ENCODE measurements around the gene TMEM184A.

GRCh38 chr7:1569016-1569415 is 13.0 kb upstream of the TMEM184A start:
- TF ChIP-seq EP300 (IDR thresholded peaks at IDR 0.05) (no peak), POLR2A (IDR thresholded peaks at IDR 0.05) (no peak)
- TF ChIP-seq, protein P1, sequence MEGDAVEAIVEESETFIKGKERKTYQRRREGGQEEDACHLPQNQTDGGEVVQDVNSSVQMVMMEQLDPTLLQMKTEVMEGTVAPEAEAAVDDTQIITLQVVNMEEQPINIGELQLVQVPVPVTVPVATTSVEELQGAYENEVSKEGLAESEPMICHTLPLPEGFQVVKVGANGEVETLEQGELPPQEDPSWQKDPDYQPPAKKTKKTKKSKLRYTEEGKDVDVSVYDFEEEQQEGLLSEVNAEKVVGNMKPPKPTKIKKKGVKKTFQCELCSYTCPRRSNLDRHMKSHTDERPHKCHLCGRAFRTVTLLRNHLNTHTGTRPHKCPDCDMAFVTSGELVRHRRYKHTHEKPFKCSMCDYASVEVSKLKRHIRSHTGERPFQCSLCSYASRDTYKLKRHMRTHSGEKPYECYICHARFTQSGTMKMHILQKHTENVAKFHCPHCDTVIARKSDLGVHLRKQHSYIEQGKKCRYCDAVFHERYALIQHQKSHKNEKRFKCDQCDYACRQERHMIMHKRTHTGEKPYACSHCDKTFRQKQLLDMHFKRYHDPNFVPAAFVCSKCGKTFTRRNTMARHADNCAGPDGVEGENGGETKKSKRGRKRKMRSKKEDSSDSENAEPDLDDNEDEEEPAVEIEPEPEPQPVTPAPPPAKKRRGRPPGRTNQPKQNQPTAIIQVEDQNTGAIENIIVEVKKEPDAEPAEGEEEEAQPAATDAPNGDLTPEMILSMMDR (IDR thresholded peaks at IDR 0.05), result no peak
